Measurements from ENCODE around the gene CCNQ. TPM values are rescaled to one million over a fixed set of nuclear protein-coding genes. Genes with fewer than 3 reads are reported as not detected.

The CCNQ gene
- total RNA-seq, 5 donors from 2014 or later (not counting 1 experiment from before 2014, with no cell fraction given) = 12.5 to 29.8 (median 25.5) TPM

DNA sequence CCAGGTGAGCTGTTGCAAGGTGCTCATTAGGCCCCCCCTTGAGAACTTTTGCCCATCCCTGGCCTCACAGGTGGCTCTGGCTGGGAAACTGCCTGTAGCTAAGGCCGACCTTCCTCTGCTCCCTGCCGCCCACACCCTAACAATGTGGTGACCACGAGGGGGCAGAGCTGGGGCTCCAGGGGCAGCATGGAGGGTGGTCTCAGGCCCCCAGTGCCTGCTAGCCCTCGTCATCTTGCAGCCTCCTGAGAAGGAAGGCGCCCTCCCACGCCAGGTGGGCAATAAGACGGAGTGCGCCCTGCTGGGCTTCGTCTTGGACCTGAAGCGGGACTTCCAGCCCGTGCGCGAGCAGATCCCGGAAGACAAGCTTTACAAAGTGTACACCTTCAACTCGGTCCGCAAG lies 49.1 kb downstream of the CCNQ start:
- peaks cover 0 to under 1% of the 10 kb centered on the region in 2 experiments for H3K4me1 ChIP-seq (ENCODE audit: control insufficient read depth in 1 of 2, extremely low read depth in 1 of 2, insufficient read depth in 2 of 2, low read length in 2 of 2)
- H3K9me3 ChIP-seq = no peaks in the 10 kb centered on the region
- WGBS (ENCODE audit: insufficient coverage) = 89% methylated on average over 11 of the region's 16 CpGs
- H3K27ac Mint-ChIP-seq = no peak overlapping the region
- H3K4me1 Mint-ChIP-seq = no peaks in the 10 kb centered on the region
- H3K27me3 Mint-ChIP-seq = peaks cover 8 to 30% of the 10 kb centered on the region in 2 donors
- DNase-seq (no peak), ATAC-seq (replicated peaks in 1 of 4) (no peak)
- no peak overlapping the region for H3K4me3 ChIP-seq (ENCODE audit: control insufficient read depth in 1 of 2, extremely low read depth in 1 of 2, low read length in 1 of 2)
- H3K36me3 ChIP-seq (ENCODE audit: control insufficient read depth in 2 of 2, extremely low read depth in 1 of 2, insufficient read depth in 1 of 2, low read length in 1 of 2) = no peaks in the 10 kb centered on the region
- CTCF ChIA-PET = interaction anchor here in 1 of 2 donors (1.1 kb wide), 1 partner anchor 118 kb away, joined by 3 read pairs; no protein-coding TSS in a partner anchor
- H3K27ac ChIP-seq (ENCODE audit: low read length) = no peak overlapping the region
- no peaks in the 10 kb centered on the region for H3K9me3 Mint-ChIP-seq
- H3K36me3 Mint-ChIP-seq = no peaks in the 10 kb centered on the region
- POLR2A ChIA-PET = no interaction called here
- H3K27me3 ChIP-seq (replicated peaks in 1 of 2; ENCODE audit: control insufficient read depth in 2 of 2, extremely low read depth in 1 of 2, insufficient read depth in 2 of 2, low read length in 1 of 2) = peaks cover 2 to 12% of the 10 kb centered on the region in 2 experiments
- H3K4me3 Mint-ChIP-seq = no peak overlapping the region

DNA sequence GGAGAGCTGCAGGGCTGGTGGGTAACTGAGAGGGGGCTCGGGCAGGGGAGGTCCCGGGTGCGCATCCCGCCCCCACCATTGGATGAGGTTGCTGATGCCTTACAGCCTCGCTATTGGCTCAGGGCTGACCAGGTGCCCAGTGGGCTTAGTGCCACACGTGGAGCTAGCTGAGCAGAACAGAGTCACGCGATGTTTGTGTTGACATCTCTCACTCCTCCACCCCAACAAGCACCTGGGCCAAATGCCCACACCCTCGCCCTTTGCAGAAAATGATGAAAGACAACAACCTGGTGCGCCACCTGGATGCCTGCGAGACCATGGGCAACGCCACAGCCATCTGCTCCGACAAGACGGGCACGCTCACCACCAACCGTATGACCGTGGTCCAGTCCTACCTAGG lies 49.7 kb downstream of the CCNQ start:
- no peak overlapping the region for H3K27ac Mint-ChIP-seq
- no peaks in the 10 kb centered on the region for H3K9me3 ChIP-seq
- no peak overlapping the region for H3K27ac ChIP-seq (ENCODE audit: low read length)
- no peak overlapping the region for H3K4me3 Mint-ChIP-seq
- H3K4me1 ChIP-seq (ENCODE audit: control insufficient read depth in 1 of 2, extremely low read depth in 1 of 2, insufficient read depth in 2 of 2, low read length in 2 of 2) = no peaks in the 10 kb centered on the region
- no peak overlapping the region for H3K4me3 ChIP-seq (ENCODE audit: control insufficient read depth in 1 of 2, extremely low read depth in 1 of 2, low read length in 1 of 2)
- DNase-seq (no peak), ATAC-seq (replicated peaks in 1 of 4) (no peak)
- H3K36me3 ChIP-seq (ENCODE audit: control insufficient read depth in 2 of 2, extremely low read depth in 1 of 2, insufficient read depth in 1 of 2, low read length in 1 of 2) = no peaks in the 10 kb centered on the region
- peaks cover 8 to 30% of the 10 kb centered on the region in 2 donors for H3K27me3 Mint-ChIP-seq
- no peaks in the 10 kb centered on the region for H3K4me1 Mint-ChIP-seq
- peaks cover 2 to 9% of the 10 kb centered on the region in 2 experiments for H3K27me3 ChIP-seq (replicated peaks in 1 of 2; ENCODE audit: control insufficient read depth in 2 of 2, extremely low read depth in 1 of 2, insufficient read depth in 2 of 2, low read length in 1 of 2)
- no peaks in the 10 kb centered on the region for H3K36me3 Mint-ChIP-seq
- POLR2A ChIA-PET = no interaction called here
- no peaks in the 10 kb centered on the region for H3K9me3 Mint-ChIP-seq
- WGBS (ENCODE audit: insufficient coverage) = no CpG with 5 or more reads among the region's 17 CpGs
- CTCF ChIA-PET = interaction anchor here in 1 of 2 donors (1.1 kb wide), 1 partner anchor 119 kb away, joined by 3 read pairs; no protein-coding TSS in a partner anchor

DNA sequence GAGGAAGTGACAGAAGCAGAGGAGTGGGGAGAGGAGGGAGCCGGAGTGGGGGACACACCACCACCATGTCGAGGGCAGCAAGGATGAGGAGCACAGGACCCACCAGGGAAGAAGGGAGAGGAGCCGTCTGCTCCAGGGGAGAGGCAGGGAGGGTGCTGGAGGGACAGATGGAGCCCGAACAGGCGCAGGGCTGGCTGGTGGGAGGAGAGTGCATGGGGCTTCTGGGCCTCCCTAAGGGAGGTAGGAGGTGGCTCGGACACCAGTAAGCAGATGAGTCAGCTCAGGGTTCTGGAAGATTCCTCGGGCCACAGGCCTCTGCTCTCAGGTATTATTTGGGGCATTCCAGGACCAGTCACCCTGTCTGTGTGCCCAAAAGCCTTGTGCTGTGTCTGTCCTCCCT lies 51.7 kb downstream of the CCNQ start:
- H3K4me3 ChIP-seq (ENCODE audit: control insufficient read depth in 1 of 2, extremely low read depth in 1 of 2, low read length in 1 of 2) = no peak overlapping the region
- Mint-ChIP-seq H3K4me3 (no peak overlapping the region), H3K4me1 (no peaks in the 10 kb centered on the region), H3K27ac (no peak overlapping the region), H3K36me3 (no peaks in the 10 kb centered on the region), H3K27me3 (peaks cover 8 to 16% of the 10 kb centered on the region in 2 donors), H3K9me3 (no peaks in the 10 kb centered on the region)
- ATAC-seq (replicated peaks in 1 of 4) = no peak
- ChIA-PET POLR2A (no interaction called here), CTCF (no interaction called here)
- peaks cover 2 to 13% of the 10 kb centered on the region in 2 experiments for H3K27me3 ChIP-seq (replicated peaks in 1 of 2; ENCODE audit: control insufficient read depth in 2 of 2, extremely low read depth in 1 of 2, insufficient read depth in 2 of 2, low read length in 1 of 2)
- no peaks in the 10 kb centered on the region for H3K4me1 ChIP-seq (ENCODE audit: control insufficient read depth in 1 of 2, extremely low read depth in 1 of 2, insufficient read depth in 2 of 2, low read length in 2 of 2)
- DNase-seq = no peak
- no peaks in the 10 kb centered on the region for H3K36me3 ChIP-seq (ENCODE audit: control insufficient read depth in 2 of 2, extremely low read depth in 1 of 2, insufficient read depth in 1 of 2, low read length in 1 of 2)
- H3K27ac ChIP-seq (ENCODE audit: low read length) = no peak overlapping the region
- H3K9me3 ChIP-seq = no peaks in the 10 kb centered on the region
- WGBS (ENCODE audit: insufficient coverage) = 17% methylated on average over 1 of the region's 7 CpGs

DNA sequence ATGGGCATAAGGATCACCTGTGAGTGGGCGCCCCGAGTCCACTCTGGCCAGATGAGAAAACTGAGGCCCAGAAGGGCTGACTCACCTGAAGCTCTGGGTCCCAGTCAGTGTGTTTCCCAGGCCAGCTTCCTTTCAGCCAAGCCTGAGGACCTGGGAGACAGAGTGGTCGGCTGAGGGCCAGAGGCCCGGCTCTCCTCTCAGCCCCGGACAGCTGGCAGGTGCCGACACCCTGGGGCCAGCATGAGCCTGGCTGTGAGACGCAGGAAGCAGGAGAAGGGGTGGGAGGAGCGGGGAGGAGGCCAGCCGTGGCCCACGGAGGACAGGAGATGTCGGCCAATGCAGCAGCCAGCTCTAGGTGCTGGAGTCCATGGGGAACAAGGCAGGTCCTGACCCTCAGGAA lies 52.6 kb downstream of the CCNQ start:
- ATAC-seq (replicated peaks in 1 of 4) (no peak), DNase-seq (no peak)
- Histone ChIP-seq H3K4me3 (ENCODE audit: control insufficient read depth in 1 of 2, extremely low read depth in 1 of 2, low read length in 1 of 2) (no peak overlapping the region), H3K27me3 (replicated peaks in 1 of 2; ENCODE audit: control insufficient read depth in 2 of 2, extremely low read depth in 1 of 2, insufficient read depth in 2 of 2, low read length in 1 of 2) (peaks cover 2 to 13% of the 10 kb centered on the region in 2 experiments), H3K9me3 (no peaks in the 10 kb centered on the region), H3K4me1 (ENCODE audit: control insufficient read depth in 1 of 2, extremely low read depth in 1 of 2, insufficient read depth in 2 of 2, low read length in 2 of 2) (no peaks in the 10 kb centered on the region), H3K27ac (ENCODE audit: low read length) (no peak overlapping the region), H3K36me3 (ENCODE audit: control insufficient read depth in 2 of 2, extremely low read depth in 1 of 2, insufficient read depth in 1 of 2, low read length in 1 of 2) (no peaks in the 10 kb centered on the region)
- POLR2A ChIA-PET = no interaction called here
- Mint-ChIP-seq H3K27me3 (peaks cover 8 to 13% of the 10 kb centered on the region in 2 donors), H3K4me1 (no peaks in the 10 kb centered on the region), H3K4me3 (no peak overlapping the region), H3K27ac (no peak overlapping the region), H3K36me3 (no peaks in the 10 kb centered on the region), H3K9me3 (no peaks in the 10 kb centered on the region)
- 79% methylated on average over 8 of the region's 11 CpGs for WGBS (ENCODE audit: insufficient coverage)
- CTCF ChIA-PET = no interaction called here

DNA sequence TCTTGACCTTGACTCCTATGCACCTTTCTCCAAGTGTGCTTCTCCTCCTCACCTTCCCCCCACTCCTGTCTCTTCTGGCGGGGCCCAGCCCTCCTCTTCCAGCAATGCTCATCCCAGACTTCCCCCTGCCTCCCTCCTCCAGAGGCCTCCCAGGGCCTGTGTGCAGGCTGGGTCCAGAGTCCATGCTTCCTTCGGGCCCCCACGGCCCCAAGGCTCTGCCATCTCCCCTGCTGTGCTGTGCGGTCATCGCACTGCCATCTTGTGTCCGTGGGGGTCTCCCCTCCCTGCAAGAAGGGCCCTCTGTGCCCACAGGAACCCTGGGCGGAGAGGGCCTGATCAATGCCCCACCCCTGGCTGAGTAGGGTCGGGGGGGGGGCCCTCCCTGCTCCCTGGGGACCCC lies 54.2 kb downstream of the CCNQ start:
- DNase-seq (no peak), ATAC-seq (replicated peaks in 1 of 4) (no peak)
- CTCF ChIA-PET = interaction anchor here in 1 of 2 donors (0.6 kb wide), 1 partner anchor 161 kb away, joined by 3 read pairs; no protein-coding TSS in a partner anchor
- H3K9me3 ChIP-seq = no peaks in the 10 kb centered on the region
- peaks cover 0 to under 1% of the 10 kb centered on the region in 2 experiments for H3K4me1 ChIP-seq (ENCODE audit: control insufficient read depth in 1 of 2, extremely low read depth in 1 of 2, insufficient read depth in 2 of 2, low read length in 2 of 2)
- H3K36me3 ChIP-seq (ENCODE audit: control insufficient read depth in 2 of 2, extremely low read depth in 1 of 2, insufficient read depth in 1 of 2, low read length in 1 of 2) = no peaks in the 10 kb centered on the region
- Mint-ChIP-seq H3K4me3 (no peak overlapping the region), H3K27me3 (peaks cover 8 to 13% of the 10 kb centered on the region in 2 donors), H3K9me3 (no peaks in the 10 kb centered on the region), H3K27ac (no peak overlapping the region), H3K36me3 (no peaks in the 10 kb centered on the region), H3K4me1 (no peaks in the 10 kb centered on the region)
- no peak overlapping the region for H3K27ac ChIP-seq (ENCODE audit: low read length)
- POLR2A ChIA-PET = no interaction called here
- no peak overlapping the region for H3K4me3 ChIP-seq (ENCODE audit: control insufficient read depth in 1 of 2, extremely low read depth in 1 of 2, low read length in 1 of 2)
- H3K27me3 ChIP-seq (replicated peaks in 1 of 2; ENCODE audit: control insufficient read depth in 2 of 2, extremely low read depth in 1 of 2, insufficient read depth in 2 of 2, low read length in 1 of 2) = peaks cover 0 to 15% of the 10 kb centered on the region in 2 experiments
- WGBS (ENCODE audit: insufficient coverage) = no CpG with 5 or more reads among the region's 8 CpGs

DNA sequence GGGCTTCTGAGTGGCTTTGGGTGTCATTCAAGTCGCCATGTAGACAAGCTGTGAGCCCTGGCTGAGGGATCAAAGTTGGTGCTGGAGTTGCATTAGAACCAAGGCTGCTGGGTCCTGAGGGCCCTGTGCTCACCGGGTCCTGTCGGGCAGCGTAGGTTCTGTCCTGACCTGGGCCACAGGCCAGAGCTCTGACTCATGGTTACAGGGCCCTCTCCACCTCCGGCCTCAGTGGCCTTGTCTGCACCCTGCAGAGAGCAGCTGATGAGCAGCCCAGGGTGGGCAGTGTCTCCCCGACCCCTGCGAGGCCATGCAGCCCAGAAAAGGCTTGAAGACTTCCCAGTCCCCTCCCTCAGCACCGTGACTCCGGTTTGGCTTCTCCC lies 59.0 kb downstream of the CCNQ start:
- no peak overlapping the region for H3K27ac ChIP-seq (ENCODE audit: low read length)
- H3K36me3 ChIP-seq (ENCODE audit: control insufficient read depth in 2 of 2, extremely low read depth in 1 of 2, insufficient read depth in 1 of 2, low read length in 1 of 2) = no peaks in the 10 kb centered on the region
- no peak overlapping the region for H3K4me3 Mint-ChIP-seq
- H3K9me3 ChIP-seq = no peaks in the 10 kb centered on the region
- DNase-seq = no peak
- H3K4me3 ChIP-seq (ENCODE audit: control insufficient read depth in 1 of 2, extremely low read depth in 1 of 2, low read length in 1 of 2) = no peak overlapping the region
- ChIA-PET POLR2A (no interaction called here), CTCF (interaction anchor here (1.0 to 3.7 kb wide), 3 partner anchors 126 to 128 kb away, joined by 8 to 24 read pairs (median 8); no protein-coding TSS in a partner anchor)
- H3K27ac Mint-ChIP-seq = no peak overlapping the region
- peaks cover 0 to 3% of the 10 kb centered on the region in 2 experiments for H3K4me1 ChIP-seq (ENCODE audit: control insufficient read depth in 1 of 2, extremely low read depth in 1 of 2, insufficient read depth in 2 of 2, low read length in 2 of 2)
- H3K9me3 Mint-ChIP-seq = no peaks in the 10 kb centered on the region
- no peak for ATAC-seq (replicated peaks in 1 of 4)
- no peaks in the 10 kb centered on the region for H3K4me1 Mint-ChIP-seq
- no peaks in the 10 kb centered on the region for H3K36me3 Mint-ChIP-seq
- WGBS (ENCODE audit: insufficient coverage) = 81% methylated on average over 4 of the region's 9 CpGs
- peaks cover 0 to 8% of the 10 kb centered on the region in 2 experiments for H3K27me3 ChIP-seq (replicated peaks in 1 of 2; ENCODE audit: control insufficient read depth in 2 of 2, extremely low read depth in 1 of 2, insufficient read depth in 2 of 2, low read length in 1 of 2)
- peaks cover 2 to 3% of the 10 kb centered on the region in 2 donors for H3K27me3 Mint-ChIP-seq

All from T-cell (primary cell).